ENCODE results near the gene RUVBL2. TPM values are rescaled to one million over a fixed set of nuclear protein-coding genes. Genes with fewer than 3 reads are reported as not detected.

RUVBL2 gene
- total and polyA plus RNA-seq, 8 donors = 0.58 to 96.0 (median 61.2) TPM

GRCh38 chr19:48955308-48955958, 38.3 kb upstream of the RUVBL2 start:
- no peaks in the 10 kb centered on the region for H3K27me3 ChIP-seq
- intact Hi-C loops (cut with DNase I; ENCODE audit: low total_unique reads) = no loop called here
- 37 to 51% (median 50%) methylated on average over 8 to 16 of the region's 16 CpGs for WGBS, 5 donors
- H3K36me3 ChIP-seq = peaks cover 0 to 12% (median 3%) of the 10 kb centered on the region in 4 donors
- peaks cover 9 to 40% (median 22%) of the 10 kb centered on the region in 4 donors for H3K4me1 ChIP-seq
- peak overlapping the region; percentile 81 to 89 (median 88) for H3K27ac ChIP-seq
- DNase-seq = no peak
- H3K4me3 ChIP-seq = peak overlapping the region; percentile 68 to 98 (median 79)
- H3K9me3 ChIP-seq = no peaks in the 10 kb centered on the region
- TF ChIP-seq EP300 (IDR thresholded peaks at IDR 0.05) = no peak
- no peak for TF ChIP-seq POLR2AphosphoS5 (IDR thresholded peaks at IDR 0.05)
- no peak for TF ChIP-seq POLR2A (IDR thresholded peaks at IDR 0.05)
- TF ChIP-seq, protein P1, sequence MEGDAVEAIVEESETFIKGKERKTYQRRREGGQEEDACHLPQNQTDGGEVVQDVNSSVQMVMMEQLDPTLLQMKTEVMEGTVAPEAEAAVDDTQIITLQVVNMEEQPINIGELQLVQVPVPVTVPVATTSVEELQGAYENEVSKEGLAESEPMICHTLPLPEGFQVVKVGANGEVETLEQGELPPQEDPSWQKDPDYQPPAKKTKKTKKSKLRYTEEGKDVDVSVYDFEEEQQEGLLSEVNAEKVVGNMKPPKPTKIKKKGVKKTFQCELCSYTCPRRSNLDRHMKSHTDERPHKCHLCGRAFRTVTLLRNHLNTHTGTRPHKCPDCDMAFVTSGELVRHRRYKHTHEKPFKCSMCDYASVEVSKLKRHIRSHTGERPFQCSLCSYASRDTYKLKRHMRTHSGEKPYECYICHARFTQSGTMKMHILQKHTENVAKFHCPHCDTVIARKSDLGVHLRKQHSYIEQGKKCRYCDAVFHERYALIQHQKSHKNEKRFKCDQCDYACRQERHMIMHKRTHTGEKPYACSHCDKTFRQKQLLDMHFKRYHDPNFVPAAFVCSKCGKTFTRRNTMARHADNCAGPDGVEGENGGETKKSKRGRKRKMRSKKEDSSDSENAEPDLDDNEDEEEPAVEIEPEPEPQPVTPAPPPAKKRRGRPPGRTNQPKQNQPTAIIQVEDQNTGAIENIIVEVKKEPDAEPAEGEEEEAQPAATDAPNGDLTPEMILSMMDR (IDR thresholded peaks at IDR 0.05) = no peak

GRCh38 chr19:48958006-48958405, 35.7 kb upstream of the RUVBL2 start:
- 94 to 98% (median 97%) methylated on average over 7 to 8 of the region's 8 CpGs for WGBS, 5 donors
- Histone ChIP-seq H3K36me3 (peaks cover 0 to 12% (median 3%) of the 10 kb centered on the region in 4 donors), H3K4me1 (peaks cover 20 to 66% (median 38%) of the 10 kb centered on the region in 4 donors), H3K4me3 (no peak overlapping the region), H3K9me3 (no peaks in the 10 kb centered on the region), H3K27me3 (no peaks in the 10 kb centered on the region), H3K27ac (no peak overlapping the region)
- intact Hi-C loops (cut with DNase I; ENCODE audit: low total_unique reads) = no loop called here
- TF ChIP-seq, protein P1 (IDR thresholded peaks at IDR 0.05) = no peak
- TF ChIP-seq POLR2A (IDR thresholded peaks at IDR 0.05) (no peak), EP300 (IDR thresholded peaks at IDR 0.05) (no peak), POLR2AphosphoS5 (IDR thresholded peaks at IDR 0.05) (no peak)
- no peak for DNase-seq

- Histone ChIP-seq H3K9me3 (no peaks in the 10 kb centered on the region), H3K27me3 (no peaks in the 10 kb centered on the region), H3K4me3 (no peak overlapping the region), H3K36me3 (peaks cover 0 to 12% (median 3%) of the 10 kb centered on the region in 4 donors), H3K27ac (no peak overlapping the region), H3K4me1 (peaks cover 35 to 68% (median 50%) of the 10 kb centered on the region in 4 donors)
- TF ChIP-seq, protein P1 (IDR thresholded peaks at IDR 0.05) = no peak
- TF ChIP-seq POLR2A (IDR thresholded peaks at IDR 0.05) (no peak), POLR2AphosphoS5 (IDR thresholded peaks at IDR 0.05) (no peak), EP300 (IDR thresholded peaks at IDR 0.05) (no peak)
- intact Hi-C loops (cut with DNase I; ENCODE audit: low total_unique reads) = no loop called here
- 79 to 83% (median 82%) methylated on average over 16 of the region's 16 CpGs for WGBS, 5 donors
- DNase-seq = no peak
These were observed 34.1 kb upstream of the RUVBL2 start for GRCh38 chr19:48959341-48960239.

- Histone ChIP-seq H3K4me3 (no peak overlapping the region), H3K36me3 (peaks cover 4 to 14% (median 6%) of the 10 kb centered on the region in 4 donors), H3K9me3 (no peaks in the 10 kb centered on the region), H3K27ac (peak overlapping the region in 4 of 5 donors; percentile 93 to 97 (median 96)), H3K27me3 (no peaks in the 10 kb centered on the region), H3K4me1 (peaks cover 30 to 64% (median 44%) of the 10 kb centered on the region in 4 donors)
- no peak for DNase-seq
- intact Hi-C loops (cut with DNase I; ENCODE audit: low total_unique reads) = no loop called here
- WGBS, 5 donors = 82 to 90% (median 89%) methylated on average over 16 to 19 of the region's 19 CpGs
- TF ChIP-seq EP300 (IDR thresholded peaks at IDR 0.05) (no peak), POLR2AphosphoS5 (IDR thresholded peaks at IDR 0.05) (no peak), POLR2A (IDR thresholded peaks at IDR 0.05) (no peak)
- TF ChIP-seq, protein P1 (IDR thresholded peaks at IDR 0.05) = no peak
These were observed 32.5 kb upstream of the RUVBL2 start for GRCh38 chr19:48961051-48961649.
